Measurements from ENCODE around the gene MXRA8.

DNA sequence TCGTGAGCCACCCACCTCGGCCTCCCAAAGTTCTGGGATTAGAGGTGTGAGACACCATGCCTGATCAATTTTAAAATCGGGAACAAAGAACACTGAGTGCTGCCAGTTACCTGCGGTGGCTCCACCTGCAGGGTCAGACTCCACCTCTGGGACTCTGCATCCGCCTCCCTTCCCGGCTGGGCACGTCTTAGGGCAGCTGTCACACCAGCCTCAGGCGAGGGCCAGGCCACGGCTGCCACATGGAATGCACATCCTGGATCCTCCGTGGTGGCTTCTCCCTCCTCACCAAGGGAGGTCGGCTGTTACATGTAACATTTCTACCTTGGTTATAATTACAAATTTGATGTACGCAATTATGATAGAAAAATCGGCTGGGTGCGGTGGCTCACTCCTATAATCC is 5.9 kb upstream of the MXRA8 start:
- TF ChIP-seq, protein P1, sequence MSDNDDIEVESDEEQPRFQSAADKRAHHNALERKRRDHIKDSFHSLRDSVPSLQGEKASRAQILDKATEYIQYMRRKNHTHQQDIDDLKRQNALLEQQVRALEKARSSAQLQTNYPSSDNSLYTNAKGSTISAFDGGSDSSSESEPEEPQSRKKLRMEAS (IDR thresholded peaks at IDR 0.05; ENCODE audit: insufficient read depth, insufficient read length) = no peak
- no peak for TF ChIP-seq MYC (IDR thresholded peaks at IDR 0.05; ENCODE audit: low read depth, low read length)
- TF ChIP-seq, protein P2, sequence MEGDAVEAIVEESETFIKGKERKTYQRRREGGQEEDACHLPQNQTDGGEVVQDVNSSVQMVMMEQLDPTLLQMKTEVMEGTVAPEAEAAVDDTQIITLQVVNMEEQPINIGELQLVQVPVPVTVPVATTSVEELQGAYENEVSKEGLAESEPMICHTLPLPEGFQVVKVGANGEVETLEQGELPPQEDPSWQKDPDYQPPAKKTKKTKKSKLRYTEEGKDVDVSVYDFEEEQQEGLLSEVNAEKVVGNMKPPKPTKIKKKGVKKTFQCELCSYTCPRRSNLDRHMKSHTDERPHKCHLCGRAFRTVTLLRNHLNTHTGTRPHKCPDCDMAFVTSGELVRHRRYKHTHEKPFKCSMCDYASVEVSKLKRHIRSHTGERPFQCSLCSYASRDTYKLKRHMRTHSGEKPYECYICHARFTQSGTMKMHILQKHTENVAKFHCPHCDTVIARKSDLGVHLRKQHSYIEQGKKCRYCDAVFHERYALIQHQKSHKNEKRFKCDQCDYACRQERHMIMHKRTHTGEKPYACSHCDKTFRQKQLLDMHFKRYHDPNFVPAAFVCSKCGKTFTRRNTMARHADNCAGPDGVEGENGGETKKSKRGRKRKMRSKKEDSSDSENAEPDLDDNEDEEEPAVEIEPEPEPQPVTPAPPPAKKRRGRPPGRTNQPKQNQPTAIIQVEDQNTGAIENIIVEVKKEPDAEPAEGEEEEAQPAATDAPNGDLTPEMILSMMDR (IDR thresholded peaks at IDR 0.05; ENCODE audit: extremely low read depth in 1 of 2, insufficient read depth in 1 of 2, low read depth in 1 of 2, low read length in 2 of 2) = no peak
- no peak for TF ChIP-seq POLR2A (IDR thresholded peaks at IDR 0.05; ENCODE audit: low read depth, low read length)
- TF ChIP-seq POLR2AphosphoS5 (IDR thresholded peaks at IDR 0.05; ENCODE audit: insufficient read depth, low read depth, low read length) = no peak
- no peak for TF ChIP-seq GATA2 (IDR thresholded peaks at IDR 0.05; ENCODE audit: insufficient read depth, insufficient read length, low read depth, low read length)
- TF ChIP-seq EZH2 (IDR thresholded peaks at IDR 0.05; ENCODE audit: borderline replicate concordance, low read depth, low read length, severe bottlenecking) = no peak

All from endothelial cell of umbilical vein (primary cell).